Measurements from ENCODE around the gene CLTCL1. TPM values are rescaled to one million over a fixed set of nuclear protein-coding genes. Genes with fewer than 3 reads are reported as not detected.

Gene CLTCL1
- total and polyA plus RNA-seq, 9 of the 15 experiments (the other 6 are each of a cell fraction or from before 2014, with no cell fraction given), result 1.1 to 11.7 (median 5.0) TPM

GRCh38 chr22:19178657-19179496, 112.6 kb downstream of the CLTCL1 start, which contains the start of gene SLC25A1 (continued):
- TF ChIP-seq CGGBP1 (CRISPR knock-in tag; IDR thresholded peaks at IDR 0.05) (peak; percentile 74), SAFB (IDR thresholded peaks at IDR 0.05; ENCODE audit: borderline replicate concordance, low read depth, low read length) (no peak), SREBF2 (CRISPR knock-in tag; IDR thresholded peaks at IDR 0.05) (no peak), JUN (IDR thresholded peaks at IDR 0.05; ENCODE audit: borderline replicate concordance, low read depth, low read length) (peak; percentile 18; the same call in 1 of the 2 replicates), JUN (CRISPR knock-in tag; IDR thresholded peaks at IDR 0.05; ENCODE audit: borderline replicate concordance) (no peak), RBFOX2 (IDR thresholded peaks at IDR 0.05; ENCODE audit: low read depth, low read length) (no peak), SNAPC5 (CRISPR knock-in tag; IDR thresholded peaks at IDR 0.05) (no peak), KLF10 (CRISPR knock-in tag; IDR thresholded peaks at IDR 0.05) (no peak), HDAC8 (tag; IDR thresholded peaks at IDR 0.05) (peak; percentile 56; the same call in 1 of the 2 replicates), DPF2 (IDR thresholded peaks at IDR 0.05) (no peak), TEAD1 (CRISPR knock-in tag; IDR thresholded peaks at IDR 0.05) (no peak; a peak in 1 of 4 replicates), CTCFL (IDR thresholded peaks at IDR 0.05; ENCODE audit: borderline replicate concordance, insufficient read depth, low read depth, low read length, poor library complexity, severe bottlenecking) (no peak), SMARCA5 (IDR thresholded peaks at IDR 0.05) (no peak), TFE3 (CRISPR knock-in tag; IDR thresholded peaks at IDR 0.05) (no peak; the same call in 1 of the 2 replicates), SMARCA4 (IDR thresholded peaks at IDR 0.05) (no peak), SETDB1 (IDR thresholded peaks at IDR 0.05; ENCODE audit: low read length) (peak; percentile 87), ZNF75A (CRISPR knock-in tag; IDR thresholded peaks at IDR 0.05) (no peak), SMARCC2 (IDR thresholded peaks at IDR 0.05; ENCODE audit: low read depth) (no peak), HMGXB4 (CRISPR knock-in tag; IDR thresholded peaks at IDR 0.05) (peak; percentile 84), HNRNPL (IDR thresholded peaks at IDR 0.05; ENCODE audit: low read depth, low read length) (no peak), WHSC1 (IDR thresholded peaks at IDR 0.05; ENCODE audit: low read length) (no peak)
- TF ChIP-seq, protein P1, sequence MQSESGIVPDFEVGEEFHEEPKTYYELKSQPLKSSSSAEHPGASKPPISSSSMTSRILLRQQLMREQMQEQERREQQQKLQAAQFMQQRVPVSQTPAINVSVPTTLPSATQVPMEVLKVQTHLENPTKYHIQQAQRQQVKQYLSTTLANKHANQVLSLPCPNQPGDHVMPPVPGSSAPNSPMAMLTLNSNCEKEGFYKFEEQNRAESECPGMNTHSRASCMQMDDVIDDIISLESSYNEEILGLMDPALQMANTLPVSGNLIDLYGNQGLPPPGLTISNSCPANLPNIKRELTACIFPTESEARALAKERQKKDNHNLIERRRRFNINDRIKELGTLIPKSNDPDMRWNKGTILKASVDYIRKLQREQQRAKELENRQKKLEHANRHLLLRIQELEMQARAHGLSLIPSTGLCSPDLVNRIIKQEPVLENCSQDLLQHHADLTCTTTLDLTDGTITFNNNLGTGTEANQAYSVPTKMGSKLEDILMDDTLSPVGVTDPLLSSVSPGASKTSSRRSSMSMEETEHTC (IDR thresholded peaks at IDR 0.05), result no peak
